Brain microvascular endothelial cell (primary cell): ENCODE data around the gene SH3RF3.
A peak's percentile ranks its signal among the peaks of the same experiment; 100 is the strongest.

ENCODE experiments used
- DNase-seq: peaks from one replicate; pipeline ENCODE4 v3.0.0-alpha.2; 2020
- H3K27ac ChIP-seq: fragments of 250-450 bp; sonication (Bioruptor Pico); 2 replicates; pipeline ENCODE4 v1.5.1; 2020; ENCODE audit warnings: mild to moderate bottlenecking, moderate library complexity
- H3K27me3 ChIP-seq: fragments of 250-450 bp; sonication (Bioruptor Pico); replicated peaks from 2 replicates; pipeline ENCODE4 v1.5.1; 2020; ENCODE audit warnings: mild to moderate bottlenecking
- H3K36me3 ChIP-seq: fragments of 250-450 bp; sonication (Bioruptor Pico); replicated peaks from 2 replicates; pipeline ENCODE4 v1.5.1; 2020; ENCODE audit warnings: mild to moderate bottlenecking
- H3K4me3 ChIP-seq: 2 replicates; pipeline ENCODE4 v1.5.1; 2011; ENCODE audit warnings: low read depth, mild to moderate bottlenecking, control low read depth, low read length, moderate library complexity
- in situ Hi-C: cut with HindIII; loops from 2 replicates; pipeline ENCODE4 v1.10.0; 2017; ENCODE audit warnings: low sequenced_read_pairs, low pct_ligation_motif_present
- TF ChIP-seq, protein P1 (sequence below): IDR thresholded peaks from 2 replicates; pipeline ENCODE4 v1.5.1; 2011; ENCODE audit warnings: low read depth, mild to moderate bottlenecking, moderate library complexity, low read length, control low read depth, inconsistent platforms; ENCODE audit errors: missing control alignments

SH3RF3 gene

DNA sequence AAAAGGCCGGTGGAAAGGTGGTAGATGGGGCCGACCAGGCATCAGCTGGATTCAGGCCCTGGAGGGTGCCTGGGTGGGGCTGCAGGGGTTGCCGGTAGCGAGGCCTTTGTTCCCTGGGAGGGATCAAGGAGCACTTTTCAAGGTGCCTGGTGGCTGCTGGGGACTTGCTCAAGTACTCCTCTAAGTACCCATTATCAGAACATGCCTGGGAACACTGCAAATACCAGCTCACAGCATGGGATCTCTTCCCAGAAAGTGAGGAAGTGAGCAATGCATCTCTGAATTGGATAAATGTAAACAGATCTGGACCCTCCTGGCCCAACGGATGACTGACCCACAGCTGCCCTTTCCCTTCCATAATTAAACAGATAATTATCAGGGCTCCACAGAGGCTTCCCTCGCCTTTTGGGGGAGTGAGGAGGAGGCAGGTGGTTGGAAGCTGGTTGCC, 210.5 kb downstream of the SH3RF3 start:
- Histone ChIP-seq H3K4me3 (no peak overlapping the region), H3K36me3 (no peaks in the 10 kb centered on the region), H3K27me3 (no peaks in the 10 kb centered on the region), H3K27ac (no peak overlapping the region)
- in situ Hi-C loops, result no loop called here
- TF ChIP-seq, protein P1, sequence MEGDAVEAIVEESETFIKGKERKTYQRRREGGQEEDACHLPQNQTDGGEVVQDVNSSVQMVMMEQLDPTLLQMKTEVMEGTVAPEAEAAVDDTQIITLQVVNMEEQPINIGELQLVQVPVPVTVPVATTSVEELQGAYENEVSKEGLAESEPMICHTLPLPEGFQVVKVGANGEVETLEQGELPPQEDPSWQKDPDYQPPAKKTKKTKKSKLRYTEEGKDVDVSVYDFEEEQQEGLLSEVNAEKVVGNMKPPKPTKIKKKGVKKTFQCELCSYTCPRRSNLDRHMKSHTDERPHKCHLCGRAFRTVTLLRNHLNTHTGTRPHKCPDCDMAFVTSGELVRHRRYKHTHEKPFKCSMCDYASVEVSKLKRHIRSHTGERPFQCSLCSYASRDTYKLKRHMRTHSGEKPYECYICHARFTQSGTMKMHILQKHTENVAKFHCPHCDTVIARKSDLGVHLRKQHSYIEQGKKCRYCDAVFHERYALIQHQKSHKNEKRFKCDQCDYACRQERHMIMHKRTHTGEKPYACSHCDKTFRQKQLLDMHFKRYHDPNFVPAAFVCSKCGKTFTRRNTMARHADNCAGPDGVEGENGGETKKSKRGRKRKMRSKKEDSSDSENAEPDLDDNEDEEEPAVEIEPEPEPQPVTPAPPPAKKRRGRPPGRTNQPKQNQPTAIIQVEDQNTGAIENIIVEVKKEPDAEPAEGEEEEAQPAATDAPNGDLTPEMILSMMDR, result no peak
- peak; percentile 22 for DNase-seq

DNA sequence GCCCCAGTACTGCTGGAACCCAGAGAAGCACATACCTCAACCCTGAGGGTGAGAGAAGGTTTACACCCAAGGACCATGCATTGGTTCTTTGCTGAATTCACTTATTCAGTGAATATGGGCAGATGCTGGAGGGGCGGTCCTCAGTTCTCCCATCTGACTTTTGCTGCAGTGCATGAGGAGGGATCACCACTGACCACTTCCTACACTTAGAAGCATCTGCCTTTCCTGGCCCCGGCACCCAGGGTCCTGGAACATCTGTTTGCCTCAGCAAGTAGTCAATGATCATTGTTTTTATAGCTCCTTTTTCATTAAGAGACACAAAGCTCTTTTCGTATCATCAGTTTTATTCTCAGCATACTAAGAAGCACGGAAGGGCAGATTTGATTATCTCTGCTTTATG, 211.4 kb downstream of the SH3RF3 start:
- Histone ChIP-seq H3K4me3 (no peak overlapping the region), H3K27me3 (no peaks in the 10 kb centered on the region), H3K36me3 (no peaks in the 10 kb centered on the region), H3K27ac (no peak overlapping the region)
- TF ChIP-seq, protein P1, result no peak
- in situ Hi-C loops, result no loop called here
- no peak for DNase-seq

DNA sequence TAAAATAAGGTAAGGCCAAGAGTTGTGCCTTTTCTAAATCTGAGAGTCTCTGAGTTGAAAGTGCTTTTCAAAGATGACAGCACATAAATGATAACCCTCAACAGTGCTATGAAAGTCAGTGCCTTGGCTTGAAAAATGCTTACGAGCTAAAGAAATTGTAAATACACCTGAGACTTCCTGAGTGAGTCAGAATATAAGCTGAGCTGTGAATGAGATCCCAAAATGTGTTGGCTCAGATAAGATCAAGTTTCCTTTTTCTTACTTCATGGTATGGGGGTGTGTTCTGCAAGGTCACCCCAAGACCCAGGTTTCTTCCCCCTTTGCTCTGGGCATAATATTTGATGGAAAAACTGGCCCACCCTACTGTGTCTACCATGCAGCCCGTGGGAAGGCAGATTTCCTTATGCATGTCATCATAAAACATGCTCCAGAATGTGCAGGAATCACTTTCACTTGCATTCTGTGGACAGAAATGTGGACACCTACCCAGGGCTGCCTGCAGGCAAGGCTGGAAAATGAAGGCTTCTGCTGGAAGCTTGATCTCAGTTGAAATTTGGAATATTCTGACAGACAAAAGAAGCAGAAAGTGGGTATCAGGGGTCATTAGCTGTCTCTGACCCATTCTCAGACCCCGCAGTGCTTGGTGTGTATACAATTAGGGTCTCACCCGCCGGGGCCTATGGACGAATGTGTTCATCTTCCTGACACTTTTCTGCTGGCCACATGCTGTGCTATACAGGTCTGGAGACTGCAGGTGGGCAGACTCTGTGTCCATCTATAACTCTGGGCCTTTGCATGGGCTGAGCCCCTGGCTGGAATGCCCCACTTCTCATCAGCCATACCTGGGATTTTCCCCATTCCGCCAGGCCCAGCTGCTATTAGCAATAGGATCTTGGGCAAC, 212.6 kb downstream of the SH3RF3 start:
- Histone ChIP-seq H3K27ac (no peak overlapping the region), H3K4me3 (no peak overlapping the region), H3K27me3 (no peaks in the 10 kb centered on the region), H3K36me3 (no peaks in the 10 kb centered on the region)
- TF ChIP-seq, protein P1, result no peak
- in situ Hi-C loops, result no loop called here
- no peak for DNase-seq

DNA sequence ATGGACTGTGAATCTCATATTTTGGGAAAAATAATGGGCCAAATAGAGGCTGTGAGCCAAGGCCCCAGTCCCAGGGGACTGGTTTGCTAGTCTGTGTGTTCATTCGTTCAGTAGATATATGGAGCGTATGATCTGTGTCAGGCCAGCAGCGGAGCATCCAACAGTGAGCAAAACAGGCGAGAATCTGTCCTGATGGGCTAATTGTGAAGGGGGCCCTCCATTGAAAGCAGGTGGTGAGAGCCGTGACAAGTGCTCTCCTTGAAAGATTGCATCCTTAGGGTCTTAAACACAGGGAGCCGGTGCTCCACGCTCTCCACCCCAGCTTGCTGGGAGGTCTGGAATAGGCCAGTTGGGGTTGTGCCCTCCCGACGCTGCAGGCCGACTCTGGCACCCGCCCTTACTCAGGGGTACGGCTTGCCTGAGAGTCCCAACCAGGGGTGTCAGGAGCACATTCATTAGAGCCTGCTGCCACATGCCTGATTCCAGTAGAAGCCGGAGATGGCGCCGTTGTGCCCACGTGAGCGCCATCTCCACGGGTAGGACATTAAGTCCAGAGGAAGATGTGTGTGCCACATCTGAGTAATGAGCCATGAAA, 213.3 kb downstream of the SH3RF3 start:
- no peaks in the 10 kb centered on the region for H3K36me3 ChIP-seq
- TF ChIP-seq, protein P1, result no peak
- DNase-seq, result no peak
- H3K4me3 ChIP-seq, result no peak overlapping the region
- H3K27ac ChIP-seq, result no peak overlapping the region
- in situ Hi-C loops, result no loop called here
- H3K27me3 ChIP-seq, result no peaks in the 10 kb centered on the region

DNA sequence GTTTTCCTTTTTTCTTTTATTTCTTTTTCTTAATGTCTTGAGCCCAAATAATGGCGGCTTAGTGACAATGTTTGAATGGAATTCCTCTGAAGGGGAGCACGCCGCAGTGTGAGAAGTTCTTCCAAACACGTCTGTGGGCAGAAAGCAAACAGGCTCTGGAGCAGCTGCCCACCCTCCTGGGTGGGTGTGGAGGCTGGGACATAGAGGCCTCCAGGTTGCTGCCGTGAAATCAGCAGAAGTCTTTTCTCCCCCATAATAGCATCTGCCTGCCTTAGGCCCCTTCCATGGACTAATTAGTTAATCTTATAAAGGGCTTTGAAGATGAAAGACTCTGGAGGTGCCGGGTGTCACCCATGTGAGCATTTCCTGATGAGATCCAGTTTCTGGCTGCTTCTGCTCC, 213.9 kb downstream of the SH3RF3 start:
- no peak overlapping the region for H3K27ac ChIP-seq
- TF ChIP-seq, protein P1, result no peak
- H3K4me3 ChIP-seq, result no peak overlapping the region
- no peaks in the 10 kb centered on the region for H3K27me3 ChIP-seq
- no peaks in the 10 kb centered on the region for H3K36me3 ChIP-seq
- no peak for DNase-seq
- in situ Hi-C loops, result no loop called here

DNA sequence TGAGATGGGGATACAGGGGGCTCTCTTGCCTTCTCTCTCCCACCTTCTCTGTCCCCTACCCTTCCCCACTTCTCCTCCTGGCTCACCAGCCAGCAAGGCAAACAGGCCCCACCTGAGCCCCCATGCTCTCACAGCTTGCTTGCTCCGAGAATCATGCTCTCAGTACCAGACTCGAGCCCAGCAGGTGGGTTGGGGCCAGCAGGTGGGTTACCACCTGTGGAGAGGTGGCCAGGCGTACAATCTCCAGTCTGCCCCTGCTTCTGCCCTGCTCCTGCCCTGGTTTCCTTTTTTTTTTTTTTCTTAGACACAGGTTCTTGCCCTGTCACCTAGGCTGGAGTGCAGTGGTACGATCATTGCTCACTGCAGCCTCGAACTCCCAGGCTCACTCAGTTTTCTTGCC, 214.5 kb downstream of the SH3RF3 start:
- Histone ChIP-seq H3K27me3 (no peaks in the 10 kb centered on the region), H3K27ac (no peak overlapping the region), H3K36me3 (no peaks in the 10 kb centered on the region), H3K4me3 (no peak overlapping the region)
- DNase-seq, result no peak
- TF ChIP-seq, protein P1, result no peak
- in situ Hi-C loops, result no loop called here
